Osteoblast (primary cell): ENCODE results near the gene RPL10. TPM values are rescaled to one million over a fixed set of nuclear protein-coding genes. Genes with fewer than 3 reads are reported as not detected.

Source experiments
- DNase-seq: peaks from one replicate; pipeline ENCODE4 v3.0.0; 2011; ENCODE audit warnings: low spot score, mixed read lengths; ENCODE audit not compliant: insufficient read length; ENCODE audit errors: missing footprints
- H2AFZ ChIP-seq: 2 replicates; pipeline ENCODE4 v1.6.0; 2011; ENCODE audit warnings: mild to moderate bottlenecking, low read length
- H3K27ac ChIP-seq: 2 replicates; pipeline ENCODE4 v1.5.1; 2011; ENCODE audit warnings: mild to moderate bottlenecking, low read depth, low read length, moderate library complexity
- H3K27me3 ChIP-seq: 2 replicates; pipeline ENCODE4 v1.6.0; 2012; ENCODE audit warnings: mild to moderate bottlenecking, control low read depth, inconsistent platforms, low read length, moderate library complexity; ENCODE audit not compliant: insufficient read depth
- H3K36me3 ChIP-seq: 2 replicates; pipeline ENCODE4 v1.5.1; 2011; ENCODE audit warnings: mild to moderate bottlenecking, low read length, control low read depth, moderate library complexity; ENCODE audit not compliant: insufficient read depth
- H3K4me1 ChIP-seq: 2 replicates; pipeline ENCODE4 v1.5.1; 2011; ENCODE audit warnings: mild to moderate bottlenecking, low read length, control low read depth, moderate library complexity; ENCODE audit not compliant: insufficient read depth
- H3K4me2 ChIP-seq: 2 replicates; pipeline ENCODE4 v1.6.0; 2011; ENCODE audit warnings: mild to moderate bottlenecking, low read length; ENCODE audit not compliant: insufficient read depth
- H3K4me3 ChIP-seq: fragments of 200-600 bp; sonication (generic); 3 replicates; pipeline ENCODE4 v1.5.1; 2012; ENCODE audit warnings: mild to moderate bottlenecking, low read length, inconsistent platforms; ENCODE audit not compliant: insufficient read depth
- H3K79me2 ChIP-seq: 2 replicates; pipeline ENCODE4 v1.6.0; 2012; ENCODE audit warnings: mild to moderate bottlenecking, low read length, control low read depth, inconsistent platforms; ENCODE audit not compliant: insufficient read depth
- H3K9me3 ChIP-seq: 2 replicates; pipeline ENCODE4 v1.5.1; 2011; ENCODE audit warnings: low read depth, low read length, control low read depth
- H4K20me1 ChIP-seq: 2 replicates; pipeline ENCODE4 v1.6.0; 2012; ENCODE audit warnings: mild to moderate bottlenecking, low read length, control low read depth; ENCODE audit not compliant: insufficient read depth
- CTCF ChIP-seq: IDR thresholded peaks from 2 replicates; pipeline ENCODE4 v1.5.1; 2011; ENCODE audit warnings: mild to moderate bottlenecking, low read depth, low read length, moderate library complexity; ENCODE audit errors: extremely low read depth
- total RNA-seq: library from RNA; depleted of rRNA; stranded (reverse); fragments of >200 nt; gene quantifications from 2 replicates; pipeline ENCODE4 v1.2.3, GENCODE V29; 2012

The RPL10 gene
- total RNA-seq, 1 donor, result 2,517 TPM

GRCh38 chrX:154430479-154430878, 32.3 kb downstream of the RPL10 start:
- TF ChIP-seq CTCF, result no peak
- Histone ChIP-seq H3K4me2 (no peak overlapping the region), H3K4me1 (peaks cover 7% of the 10 kb centered on the region), H3K36me3 (peaks cover 14% of the 10 kb centered on the region), H3K27ac (no peak overlapping the region), H3K27me3 (no peaks in the 10 kb centered on the region), H4K20me1 (peaks cover 10% of the 10 kb centered on the region), H3K9me3 (no peaks in the 10 kb centered on the region), H3K79me2 (peaks cover 29% of the 10 kb centered on the region), H3K4me3 (no peak overlapping the region), H2AFZ (no peak overlapping the region)
- DNase-seq, result no peak

- peaks cover 14% of the 10 kb centered on the region for H3K36me3 ChIP-seq
- no peak overlapping the region for H3K27ac ChIP-seq
- H2AFZ ChIP-seq, result no peak overlapping the region
- H3K4me1 ChIP-seq, result peaks cover 7% of the 10 kb centered on the region
- H3K4me3 ChIP-seq, result no peak overlapping the region
- no peaks in the 10 kb centered on the region for H3K9me3 ChIP-seq
- H3K4me2 ChIP-seq, result no peak overlapping the region
- H3K79me2 ChIP-seq, result peaks cover 29% of the 10 kb centered on the region
- H3K27me3 ChIP-seq, result no peaks in the 10 kb centered on the region
- no peak for DNase-seq
- TF ChIP-seq CTCF, result no peak
- peaks cover 10% of the 10 kb centered on the region for H4K20me1 ChIP-seq
Measured at GRCh38 chrX:154430916-154431315, 32.7 kb downstream of the RPL10 start.

GRCh38 chrX:154431341-154431740, 33.2 kb downstream of the RPL10 start:
- H3K36me3 ChIP-seq, result peaks cover 14% of the 10 kb centered on the region
- H3K27me3 ChIP-seq, result no peaks in the 10 kb centered on the region
- H4K20me1 ChIP-seq, result peaks cover 10% of the 10 kb centered on the region
- no peak overlapping the region for H2AFZ ChIP-seq
- H3K27ac ChIP-seq, result no peak overlapping the region
- peaks cover 7% of the 10 kb centered on the region for H3K4me1 ChIP-seq
- no peak for TF ChIP-seq CTCF
- peaks cover 29% of the 10 kb centered on the region for H3K79me2 ChIP-seq
- no peaks in the 10 kb centered on the region for H3K9me3 ChIP-seq
- DNase-seq, result no peak
- H3K4me3 ChIP-seq, result no peak overlapping the region
- no peak overlapping the region for H3K4me2 ChIP-seq

- no peak for TF ChIP-seq CTCF
- peaks cover 31% of the 10 kb centered on the region for H3K79me2 ChIP-seq
- peaks cover 10% of the 10 kb centered on the region for H4K20me1 ChIP-seq
- H3K4me3 ChIP-seq, result no peak overlapping the region
- no peak overlapping the region for H3K27ac ChIP-seq
- H3K36me3 ChIP-seq, result peaks cover 14% of the 10 kb centered on the region
- no peak overlapping the region for H3K4me2 ChIP-seq
- peaks cover 7% of the 10 kb centered on the region for H3K4me1 ChIP-seq
- DNase-seq, result no peak
- no peaks in the 10 kb centered on the region for H3K27me3 ChIP-seq
- H2AFZ ChIP-seq, result no peak overlapping the region
- H3K9me3 ChIP-seq, result no peaks in the 10 kb centered on the region
Measured at GRCh38 chrX:154432210-154432609, 34.0 kb downstream of the RPL10 start.
